HL-60/S4 (cell line): ENCODE data around the gene CDH15.
"Not testable (repeated sequence)": the region's sequence is repeated elsewhere in the genome, so short reads cannot be mapped to it uniquely, and the experiment has no call there.

ENCODE experiments used
- in situ Hi-C: fragments of 300-500 bp; cut with MboI; formaldehyde crosslinking; loops from 2 replicates; pipeline ENCODE4 v1.14.3; 2022; ENCODE audit warnings: low sequenced_read_pairs

The CDH15 gene

GRCh38 chr16:89221604-89222003 is 50.1 kb downstream of the CDH15 start:
- in situ Hi-C loops = no loop called here

DNA sequence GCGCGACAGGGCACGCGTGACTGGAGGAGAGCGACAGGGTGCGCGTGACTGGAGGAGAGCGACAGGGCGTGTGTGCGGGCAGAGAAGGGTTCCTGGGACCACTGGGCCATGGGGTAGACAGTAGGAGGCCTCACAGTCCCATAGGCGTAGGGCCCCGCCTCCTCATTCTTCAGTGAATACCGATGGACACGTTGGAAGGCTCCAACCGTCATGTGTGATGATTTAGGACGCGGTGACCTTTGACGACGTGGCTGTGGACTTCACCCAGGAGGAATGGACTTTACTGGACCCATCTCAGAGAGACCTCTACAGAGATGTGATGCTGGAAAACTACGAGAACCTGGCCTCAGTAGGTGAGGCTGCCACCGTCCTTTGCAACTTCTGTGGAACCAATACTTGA is 51.4 kb downstream of the CDH15 start:
- in situ Hi-C loops = no loop called here

- in situ Hi-C loops = no loop called here
These were observed 53.1 kb downstream of the CDH15 start for GRCh38 chr16:89224665-89225064.

GRCh38 chr16:89230255-89230654 is 58.7 kb downstream of the CDH15 start:
- in situ Hi-C loops = no loop called here

- in situ Hi-C loops = no loop called here
These were observed 60.6 kb downstream of the CDH15 start for GRCh38 chr16:89232107-89232506.

DNA sequence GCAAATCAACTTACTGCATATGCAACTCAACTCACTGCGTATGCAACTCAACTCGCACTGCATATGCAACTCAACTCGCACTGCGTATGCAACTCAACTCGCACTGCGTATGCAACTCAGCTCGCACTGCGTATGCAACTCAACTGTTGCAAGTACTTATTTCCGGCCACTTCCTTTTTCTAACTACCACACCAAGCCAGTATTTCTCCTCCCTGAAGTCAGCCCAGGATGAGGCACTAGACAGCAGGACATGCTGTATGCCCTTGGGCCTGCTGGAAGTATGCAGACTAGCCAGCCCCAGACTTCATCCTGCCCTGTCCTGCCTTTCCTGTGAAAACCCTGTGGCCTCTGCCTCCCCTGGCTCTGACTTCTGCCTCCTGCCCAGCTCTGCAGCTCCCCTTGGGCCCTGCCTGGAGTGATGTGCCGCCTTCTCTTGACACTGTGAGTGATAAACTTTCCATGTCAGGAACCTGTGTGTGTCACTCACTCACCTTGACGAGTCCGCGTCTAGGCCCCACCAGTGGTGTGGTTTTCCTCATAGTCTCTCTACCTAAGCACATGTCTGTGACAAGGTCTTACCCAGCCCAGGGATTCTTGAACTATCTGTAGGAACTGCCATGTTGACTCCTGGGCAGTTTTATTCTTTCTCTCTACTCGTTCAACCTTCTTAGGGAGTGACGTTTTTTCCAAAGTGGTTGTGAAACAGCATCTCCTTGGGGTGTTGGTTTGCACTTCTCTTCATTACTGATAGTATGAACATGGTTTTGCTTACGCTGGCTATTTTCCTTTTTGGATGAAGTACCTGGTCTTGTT is 62.3 kb downstream of the CDH15 start:
- in situ Hi-C loops = no loop called here

DNA sequence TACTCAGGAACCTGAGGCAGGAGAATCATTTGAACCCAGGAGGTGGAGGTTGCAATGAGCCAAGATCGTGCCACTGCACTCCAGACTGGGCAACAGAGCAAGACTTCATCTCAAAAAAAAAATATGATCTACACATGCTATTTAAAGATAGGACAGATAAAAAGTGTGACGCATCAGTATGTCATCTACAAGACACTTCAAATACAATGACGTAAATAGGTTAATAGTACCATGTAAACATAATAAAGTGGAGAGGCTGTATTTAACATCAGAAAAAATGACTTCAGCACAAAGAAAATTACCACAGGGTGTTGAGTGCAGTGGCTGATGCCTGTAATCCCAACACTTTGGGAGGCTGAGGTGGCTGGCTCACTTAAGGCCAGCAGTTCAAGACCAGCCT is 66.2 kb downstream of the CDH15 start:
- in situ Hi-C loops = no loop called here

- in situ Hi-C loops = no loop called here
These were observed 69.8 kb downstream of the CDH15 start for GRCh38 chr16:89241187-89242007.

- in situ Hi-C loops = no loop called here
These were observed 71.2 kb downstream of the CDH15 start for GRCh38 chr16:89242795-89243200.

- in situ Hi-C loops = no loop called here
These were observed 72.1 kb downstream of the CDH15 start for GRCh38 chr16:89243664-89244063.

GRCh38 chr16:89244264-89244663 is 72.7 kb downstream of the CDH15 start:
- in situ Hi-C loops = not testable (repeated sequence)

GRCh38 chr16:89244754-89245153 is 73.2 kb downstream of the CDH15 start:
- in situ Hi-C loops = no loop called here
